GM23338 (cell line): ENCODE results near the gene VCPKMT. TPM values are rescaled to one million over a fixed set of nuclear protein-coding genes. Genes with fewer than 3 reads are reported as not detected.

ENCODE experiments used
- ATAC-seq: fragments of 200-7000 bp; cut with Tn5 transposase; 3 replicates; pipeline ENCODE4 v1.9.1; 2020
- DNase-seq: peaks from one replicate; pipeline ENCODE4 v3.0.0-alpha.2; 2015; ENCODE audit warnings: low spot score
- H2AFZ ChIP-seq: fragments of 200-600 bp; sonication (generic); 2 replicates; pipeline ENCODE4 v1.8.0; 2016; ENCODE audit warnings: antibody characterized with exemption, mild to moderate bottlenecking, moderate library complexity
- H3F3A ChIP-seq: fragments of 200-600 bp; sonication (generic); replicated peaks from 2 replicates; pipeline ENCODE4 v1.8.0; 2017; ENCODE audit warnings: antibody characterized with exemption, mixed run types, low read depth
- H3K27ac ChIP-seq: fragments of 200-600 bp; sonication (generic); 2 replicates; pipeline ENCODE4 v1.6.1; 2016; ENCODE audit warnings: low read depth
- H3K27me3 ChIP-seq: fragments of 200-600 bp; sonication (generic); 2 replicates; pipeline ENCODE4 v1.8.0; 2016; ENCODE audit warnings: mild to moderate bottlenecking, mixed run types, moderate library complexity; ENCODE audit not compliant: insufficient read depth
- H3K36me3 ChIP-seq: fragments of 200-600 bp; sonication (generic); 2 replicates; pipeline ENCODE4 v1.8.0; 2016; ENCODE audit warnings: mild to moderate bottlenecking; ENCODE audit not compliant: insufficient read depth
- H3K4me1 ChIP-seq: fragments of 200-600 bp; sonication (generic); 2 replicates; pipeline ENCODE4 v1.8.0; 2016; ENCODE audit warnings: mild to moderate bottlenecking, moderate library complexity; ENCODE audit not compliant: insufficient read depth
- H3K4me2 ChIP-seq: fragments of 200-600 bp; sonication (generic); 2 replicates; pipeline ENCODE4 v1.7.1; 2017; ENCODE audit warnings: mixed run types
- H3K4me3 ChIP-seq: fragments of 200-600 bp; sonication (generic); 2 replicates; pipeline ENCODE4 v1.6.1; 2016; ENCODE audit warnings: mixed run types
- H3K79me2 ChIP-seq: fragments of 200-600 bp; sonication (generic); replicated peaks from 2 replicates; pipeline ENCODE4 v1.8.0; 2017; ENCODE audit warnings: mild to moderate bottlenecking; ENCODE audit not compliant: insufficient read depth
- H3K9me2 ChIP-seq: fragments of 200-600 bp; sonication (generic); 2 replicates; pipeline ENCODE4 v1.8.0; 2017; ENCODE audit not compliant: insufficient read depth
- H4K20me1 ChIP-seq: fragments of 200-600 bp; sonication (generic); replicated peaks from 2 replicates; pipeline ENCODE4 v1.8.0; 2017; ENCODE audit warnings: mild to moderate bottlenecking; ENCODE audit not compliant: insufficient read depth
- H3K27ac Mint-ChIP-seq: 2 replicates; pipeline ENCODE4 v1.8.0; 2020; ENCODE audit warnings: inconsistent platforms, mild to moderate bottlenecking, moderate library complexity, mixed read lengths
- H3K27me3 Mint-ChIP-seq: 3 replicates; pipeline ENCODE4 v1.8.0; 2022; ENCODE audit warnings: low read depth, mild to moderate bottlenecking, moderate library complexity, mixed read lengths, inconsistent platforms; ENCODE audit not compliant: insufficient read depth, poor library complexity
- H3K36me3 Mint-ChIP-seq: 3 replicates; pipeline ENCODE4 v1.8.0; 2021; ENCODE audit warnings: low read depth, mild to moderate bottlenecking, inconsistent platforms, moderate library complexity, mixed read lengths
- H3K4me1 Mint-ChIP-seq: 3 replicates; pipeline ENCODE4 v1.8.0; 2020; ENCODE audit warnings: mild to moderate bottlenecking, inconsistent platforms, mixed read lengths
- H3K4me3 Mint-ChIP-seq: 3 replicates; pipeline ENCODE4 v1.8.0; 2021; ENCODE audit warnings: moderate library complexity, mild to moderate bottlenecking, inconsistent platforms, mixed read lengths
- H3K9me3 Mint-ChIP-seq: 3 replicates; pipeline ENCODE4 v1.8.0; 2020; ENCODE audit warnings: moderate library complexity, mild to moderate bottlenecking, inconsistent platforms, mixed read lengths
- CTCF ChIP-seq, 2 experiments: fragments of 200-600 bp in 1 of 2; sonication (generic) in 1 of 2; conservative IDR thresholded peaks; 2 replicates each; pipeline versions ENCODE4 v1.5.1 to v1.6.1; 2016 to 2017; ENCODE audit warnings: antibody characterized with exemption in 2 of 2, low read depth in 2 of 2, mild to moderate bottlenecking in 2 of 2, moderate library complexity in 1 of 2
- ETS1 ChIP-seq: IDR thresholded peaks from 2 replicates; pipeline ENCODE4 v1.6.1; 2016; ENCODE audit warnings: antibody characterized with exemption
- EZH2 ChIP-seq: fragments of 200-600 bp; sonication (generic); IDR thresholded peaks from one replicate; pipeline ENCODE4 v1.8.0; 2017; ENCODE audit warnings: antibody characterized with exemption, mild to moderate bottlenecking, low read depth; ENCODE audit not compliant: unreplicated experiment
- EZH2phosphoT487 ChIP-seq: fragments of 200-600 bp; sonication (generic); IDR thresholded peaks from one replicate; pipeline ENCODE4 v1.8.1; 2018; ENCODE audit warnings: antibody characterized with exemption; ENCODE audit not compliant: unreplicated experiment
- JUNB ChIP-seq: IDR thresholded peaks from one replicate; pipeline ENCODE4 v1.6.1; 2016; ENCODE audit warnings: antibody characterized with exemption; ENCODE audit not compliant: unreplicated experiment
- POLR2AphosphoS5 ChIP-seq: IDR thresholded peaks from 2 replicates; pipeline ENCODE4 v1.6.1; 2016; ENCODE audit warnings: antibody characterized with exemption, low read depth
- REST ChIP-seq: IDR thresholded peaks from one replicate; pipeline ENCODE4 v1.6.1; 2018; ENCODE audit warnings: antibody characterized with exemption; ENCODE audit not compliant: unreplicated experiment
- STAT1 ChIP-seq: IDR thresholded peaks from one replicate; pipeline ENCODE4 v1.6.1; 2016; ENCODE audit warnings: antibody characterized with exemption; ENCODE audit not compliant: unreplicated experiment
- ZNF331 ChIP-seq: fragments of 250-450 bp; sonication (Bioruptor Pico); IDR thresholded peaks from 2 replicates; pipeline ENCODE4 v1.5.0; 2020; ENCODE audit warnings: low read depth, mild to moderate bottlenecking, moderate library complexity
- ZNF462 ChIP-seq: fragments of 250-450 bp; sonication (Bioruptor Pico); IDR thresholded peaks from 2 replicates; pipeline ENCODE4 v1.5.0; 2020; ENCODE audit warnings: mild to moderate bottlenecking, moderate library complexity
- polyA plus RNA-seq: library from polyadenylated mRNA; unstranded; fragments of >200 nt; fragmentation: Nextera tagmentation; extraction: Ambion mirVana; gene quantifications from 2 replicates; pipeline ENCODE4 v1.2.1, GENCODE V29; 2016
- total RNA-seq: library from RNA; depleted of rRNA; stranded (reverse); fragments of >200 nt; shearing (Covaris generic); gene quantifications from 2 replicates; pipeline ENCODE4 v1.2.3, GENCODE V29; 2014

The VCPKMT gene
- total and polyA plus RNA-seq, 2 experiments from 2014 or later: 12.3 to 15.8 TPM

GRCh38 chr14:50065583-50065982 lies 50.8 kb downstream of the VCPKMT start (continued):
- TF ChIP-seq REST (no peak), STAT1 (no peak), POLR2AphosphoS5 (no peak), JUNB (no peak)

GRCh38 chr14:50064993-50065392 lies 51.4 kb downstream of the VCPKMT start:
- H3K36me3 ChIP-seq: no peaks in the 10 kb centered on the region
- no peak overlapping the region for H2AFZ ChIP-seq
- no peak overlapping the region for H3K4me3 ChIP-seq
- no peak overlapping the region for H3K4me3 Mint-ChIP-seq
- H4K20me1 ChIP-seq: no peaks in the 10 kb centered on the region
- H3K4me1 ChIP-seq: peaks cover 27% of the 10 kb centered on the region
- no peaks in the 10 kb centered on the region for H3K9me3 Mint-ChIP-seq
- no peaks in the 10 kb centered on the region for H3K9me2 ChIP-seq
- no peak overlapping the region for H3K4me2 ChIP-seq
- no peak overlapping the region for H3K27ac Mint-ChIP-seq
- no peaks in the 10 kb centered on the region; the same call in 1 of the 2 replicates for H3F3A ChIP-seq
- no peak for DNase-seq
- H3K27me3 Mint-ChIP-seq: peaks cover 3% of the 10 kb centered on the region
- ATAC-seq: no peak
- no peaks in the 10 kb centered on the region for H3K27me3 ChIP-seq
- H3K27ac ChIP-seq: no peak overlapping the region
- peaks cover 27% of the 10 kb centered on the region for H3K4me1 Mint-ChIP-seq
- H3K36me3 Mint-ChIP-seq: no peaks in the 10 kb centered on the region
- no peaks in the 10 kb centered on the region for H3K79me2 ChIP-seq
- TF ChIP-seq ZNF331 (CRISPR knock-in tag) (no peak), EZH2 (no peak), CTCF (conservative IDR thresholded peaks at IDR 0.05; ENCODE audit: low read depth in 2 of 2) (no peak), ETS1 (no peak), ZNF462 (CRISPR knock-in tag) (no peak), EZH2phosphoT487 (no peak), STAT1 (no peak)
